Right atrium auricular region (tissue), 2 donors: Measurements from ENCODE around the gene CREB3L2. TPM values are rescaled to one million over a fixed set of nuclear protein-coding genes. Genes with fewer than 3 reads are reported as not detected.

Experiments used
- DNase-seq: peaks from one replicate; pipeline ENCODE4 v3.0.0-alpha.2; 2019; ENCODE audit warnings: low spot score
- H3K27ac ChIP-seq, 2 donors: fragments of 200-600 bp; sonication (generic); 1 replicate in 1 of 2; 2 replicates in 1 of 2; pipeline ENCODE4 v1.5.1; 2016 to 2019
- H3K27me3 ChIP-seq, 2 donors: fragments of 200-600 bp; sonication (generic); one replicate each; pipeline versions ENCODE4 v1.5.1 to v1.6.0; 2017 to 2019
- H3K36me3 ChIP-seq: fragments of 200-600 bp; sonication (generic); one replicate; pipeline ENCODE4 v1.5.1; 2016
- H3K4me1 ChIP-seq, 2 donors: fragments of 200-600 bp; sonication (generic); one replicate each; pipeline versions ENCODE4 v1.5.1 to v1.6.0; 2017 to 2019
- H3K4me3 ChIP-seq, 2 donors: fragments of 200-600 bp; sonication (generic); 1 replicate in 1 of 2; 2 replicates in 1 of 2; pipeline ENCODE4 v1.5.1; 2017 to 2019; ENCODE audit warnings: mild to moderate bottlenecking in 1 of 2, moderate library complexity in 1 of 2
- H3K9me3 ChIP-seq, 2 donors: fragments of 200-600 bp; sonication (generic); one replicate each; pipeline ENCODE4 v1.5.1; 2019
- CTCF ChIP-seq, 2 donors: fragments of 200-600 bp; sonication (generic); IDR thresholded peaks; one replicate each; pipeline ENCODE4 v1.5.1; 2019; ENCODE audit warnings: antibody characterized with exemption in 2 of 2
- total RNA-seq, 2 donors: library from RNA; depleted of rRNA; stranded (reverse); fragments of >200 nt; gene quantifications; one replicate each; pipeline ENCODE4 v1.1.0, GENCODE V29; 2016

Gene CREB3L2
- total RNA-seq, 2 donors from 2014 or later: 25.6 to 39.6 TPM

- H3K27ac ChIP-seq: no peak overlapping the region
- no peak overlapping the region for H3K4me3 ChIP-seq
- no peaks in the 10 kb centered on the region for H3K27me3 ChIP-seq
- H3K36me3 ChIP-seq: peaks cover 29% of the 10 kb centered on the region
- H3K4me1 ChIP-seq: peaks cover 0 to 23% of the 10 kb centered on the region in 2 donors
- no peak for DNase-seq
- TF ChIP-seq CTCF (IDR thresholded peaks at IDR 0.05): no peak
- no peaks in the 10 kb centered on the region for H3K9me3 ChIP-seq
Observed at GRCh38 chr7:137893143-137893742, 108.6 kb downstream of the CREB3L2 start.

GRCh38 chr7:137891016-137891655 is 110.8 kb downstream of the CREB3L2 start:
- no peak for TF ChIP-seq CTCF (IDR thresholded peaks at IDR 0.05)
- peaks cover 24% of the 10 kb centered on the region for H3K36me3 ChIP-seq
- no peaks in the 10 kb centered on the region for H3K9me3 ChIP-seq
- H3K27ac ChIP-seq: peak overlapping the region; percentile 71 to 87
- DNase-seq: no peak
- no peaks in the 10 kb centered on the region for H3K27me3 ChIP-seq
- peaks cover 0 to 38% of the 10 kb centered on the region in 2 donors for H3K4me1 ChIP-seq
- H3K4me3 ChIP-seq: no peak overlapping the region

- no peak for DNase-seq
- no peak overlapping the region for H3K4me3 ChIP-seq
- H3K27me3 ChIP-seq: no peaks in the 10 kb centered on the region
- peak overlapping the region; percentile 71 to 87 for H3K27ac ChIP-seq
- H3K4me1 ChIP-seq: peaks cover 0 to 42% of the 10 kb centered on the region in 2 donors
- no peaks in the 10 kb centered on the region for H3K9me3 ChIP-seq
- no peak for TF ChIP-seq CTCF (IDR thresholded peaks at IDR 0.05)
- H3K36me3 ChIP-seq: peaks cover 18% of the 10 kb centered on the region
Observed at GRCh38 chr7:137890449-137890921, 111.4 kb downstream of the CREB3L2 start.

- DNase-seq: no peak
- TF ChIP-seq CTCF (IDR thresholded peaks at IDR 0.05): no peak
- Histone ChIP-seq H3K9me3 (no peaks in the 10 kb centered on the region), H3K27me3 (no peaks in the 10 kb centered on the region), H3K4me1 (peaks cover 0 to 45% of the 10 kb centered on the region in 2 donors), H3K4me3 (no peak overlapping the region), H3K27ac (peak overlapping the region in 1 of 2 donors; percentile 87), H3K36me3 (peaks cover 22% of the 10 kb centered on the region)
Observed at GRCh38 chr7:137888241-137888640, 113.6 kb downstream of the CREB3L2 start.

- peak overlapping the region; percentile 44 to 89 for H3K27ac ChIP-seq
- peaks cover 0 to 55% of the 10 kb centered on the region in 2 donors for H3K4me1 ChIP-seq
- no peaks in the 10 kb centered on the region for H3K27me3 ChIP-seq
- TF ChIP-seq CTCF (IDR thresholded peaks at IDR 0.05): no peak
- H3K4me3 ChIP-seq: no peak overlapping the region
- peaks cover 0 to 3% of the 10 kb centered on the region in 2 donors for H3K9me3 ChIP-seq
- no peak for DNase-seq
- peaks cover 36% of the 10 kb centered on the region for H3K36me3 ChIP-seq
Observed at GRCh38 chr7:137886746-137887145, 115.1 kb downstream of the CREB3L2 start.
